ENCODE results near the gene RALGAPA1. TPM values are rescaled to one million over a fixed set of nuclear protein-coding genes. Genes with fewer than 3 reads are reported as not detected.
"Not testable (repeated sequence)": the region's sequence is repeated elsewhere in the genome, so short reads cannot be mapped to it uniquely, and the experiment has no call there.

The RALGAPA1 gene
- total RNA-seq, 3 donors from 2014 or later (not counting 1 experiment from before 2014, with no cell fraction given): 66.5 to 101 (median 90.7) TPM

- Mint-ChIP-seq H3K27ac (no peak overlapping the region), H3K4me1 (peaks cover 24 to 33% of the 10 kb centered on the region in 2 donors), H3K9me3 (no peaks in the 10 kb centered on the region), H3K4me3 (no peak overlapping the region), H3K36me3 (no peaks in the 10 kb centered on the region), H3K27me3 (ENCODE audit: low read depth in 2 of 2) (no peaks in the 10 kb centered on the region)
- DNase-seq: no peak
- Histone ChIP-seq H3K36me3 (ENCODE audit: control insufficient read depth, insufficient read depth, low read length) (no peaks in the 10 kb centered on the region), H3K9me3 (ENCODE audit: control insufficient read depth, insufficient read depth, low read length) (no peaks in the 10 kb centered on the region), H3K27me3 (ENCODE audit: control insufficient read depth, insufficient read depth, low read length) (no peaks in the 10 kb centered on the region), H3K27ac (ENCODE audit: low read length) (no peak overlapping the region), H3K4me3 (ENCODE audit: low read length) (no peak overlapping the region), H3K4me1 (ENCODE audit: control insufficient read depth, insufficient read depth, low read length) (no peaks in the 10 kb centered on the region)
- no peak for TF ChIP-seq CTCF (IDR thresholded peaks at IDR 0.05)
- whole genome bisulfite sequencing (ENCODE audit: insufficient coverage): 85% methylated on average over 2 of the region's 2 CpGs
- intact Hi-C loops (cut with micrococcal nuclease): no loop called here
- no peak for ATAC-seq
Observed at GRCh38 chr14:35786856-35787255, 22.2 kb downstream of the RALGAPA1 start.

- Histone ChIP-seq H3K4me3 (ENCODE audit: low read length) (no peak overlapping the region), H3K27ac (ENCODE audit: low read length) (no peak overlapping the region), H3K9me3 (ENCODE audit: control insufficient read depth, insufficient read depth, low read length) (peaks cover 7% of the 10 kb centered on the region), H3K36me3 (ENCODE audit: control insufficient read depth, insufficient read depth, low read length) (no peaks in the 10 kb centered on the region), H3K27me3 (ENCODE audit: control insufficient read depth, insufficient read depth, low read length) (no peaks in the 10 kb centered on the region), H3K4me1 (ENCODE audit: control insufficient read depth, insufficient read depth, low read length) (no peaks in the 10 kb centered on the region)
- no CpG with 5 or more reads among the region's 1 CpG for WGBS (ENCODE audit: insufficient coverage)
- Mint-ChIP-seq H3K4me1 (peaks cover 12 to 15% of the 10 kb centered on the region in 2 donors), H3K9me3 (peaks cover 2 to 10% of the 10 kb centered on the region in 2 donors), H3K36me3 (peaks cover 10% of the 10 kb centered on the region), H3K4me3 (no peak overlapping the region), H3K27me3 (ENCODE audit: low read depth in 2 of 2) (no peaks in the 10 kb centered on the region), H3K27ac (no peak overlapping the region)
- ATAC-seq (no peak), DNase-seq (no peak)
- no peak for TF ChIP-seq CTCF (IDR thresholded peaks at IDR 0.05)
- intact Hi-C loops (cut with micrococcal nuclease): no loop called here
Observed at GRCh38 chr14:35783699-35784098, 25.4 kb downstream of the RALGAPA1 start.

- H3K27me3 Mint-ChIP-seq (ENCODE audit: low read depth in 2 of 2): no peaks in the 10 kb centered on the region
- H3K4me3 Mint-ChIP-seq: no peak overlapping the region
- no peaks in the 10 kb centered on the region for H3K4me1 ChIP-seq (ENCODE audit: control insufficient read depth, insufficient read depth, low read length)
- 90% methylated on average over 2 of the region's 3 CpGs for WGBS (ENCODE audit: insufficient coverage)
- DNase-seq: no peak
- peaks cover 2 to 10% of the 10 kb centered on the region in 2 donors for H3K9me3 Mint-ChIP-seq
- ATAC-seq: no peak
- H3K27ac Mint-ChIP-seq: no peak overlapping the region
- no peaks in the 10 kb centered on the region for H3K27me3 ChIP-seq (ENCODE audit: control insufficient read depth, insufficient read depth, low read length)
- peaks cover 8 to 18% of the 10 kb centered on the region in 2 donors for H3K4me1 Mint-ChIP-seq
- H3K36me3 ChIP-seq (ENCODE audit: control insufficient read depth, insufficient read depth, low read length): peaks cover 2% of the 10 kb centered on the region
- H3K36me3 Mint-ChIP-seq: peaks cover 10% of the 10 kb centered on the region
- no peak overlapping the region for H3K4me3 ChIP-seq (ENCODE audit: low read length)
- no peak for TF ChIP-seq CTCF (IDR thresholded peaks at IDR 0.05)
- intact Hi-C loops (cut with micrococcal nuclease): no loop called here
- H3K9me3 ChIP-seq (ENCODE audit: control insufficient read depth, insufficient read depth, low read length): peaks cover 7% of the 10 kb centered on the region
- no peak overlapping the region for H3K27ac ChIP-seq (ENCODE audit: low read length)
Observed at GRCh38 chr14:35779368-35779767, 29.7 kb downstream of the RALGAPA1 start.

GRCh38 chr14:35777550-35777949 lies 31.5 kb downstream of the RALGAPA1 start:
- Mint-ChIP-seq H3K9me3 (peaks cover 2 to 10% of the 10 kb centered on the region in 2 donors), H3K4me1 (peaks cover 0 to 10% of the 10 kb centered on the region in 2 donors)
- H3K9me3 ChIP-seq (ENCODE audit: control insufficient read depth, insufficient read depth, low read length); H3K36me3 Mint-ChIP-seq; H3K4me1 ChIP-seq (ENCODE audit: control insufficient read depth, insufficient read depth, low read length); ATAC-seq; H3K4me3 ChIP-seq (ENCODE audit: low read length); H3K27ac Mint-ChIP-seq; H3K27me3 Mint-ChIP-seq (ENCODE audit: low read depth in 2 of 2); H3K27me3 ChIP-seq (ENCODE audit: control insufficient read depth, insufficient read depth, low read length); DNase-seq; H3K4me3 Mint-ChIP-seq; H3K27ac ChIP-seq (ENCODE audit: low read length); H3K36me3 ChIP-seq (ENCODE audit: control insufficient read depth, insufficient read depth, low read length); intact Hi-C loops (cut with micrococcal nuclease): not testable (repeated sequence)
- WGBS (ENCODE audit: insufficient coverage): 98% methylated on average over 5 of the region's 5 CpGs

All from natural killer cell (primary cell).